Activated CD8-positive, alpha-beta memory T cell treated with anti-CD3 and anti-CD28 coated beads for 36 hours (primary cell): ENCODE results near the gene TAF11L10. TPM values are rescaled to one million over a fixed set of nuclear protein-coding genes. Genes with fewer than 3 reads are reported as not detected.
"Not testable (repeated sequence)": the region's sequence is repeated elsewhere in the genome, so short reads cannot be mapped to it uniquely, and the experiment has no call there.

Experiments used
- CTCF ChIA-PET: fragments of 350-600 bp; sonication (Branson Sonifier 250); formaldehyde crosslinking; loops from one replicate; lab custom pipeline; 2021; ENCODE audit warnings: antibody characterized with exemption; lab: Charles Lee
- POLR2A ChIA-PET: fragments of 350-600 bp; sonication (Branson Sonifier 250); formaldehyde crosslinking; loops from one replicate; lab custom pipeline; 2021; ENCODE audit warnings: antibody characterized with exemption; lab: Charles Lee
- total RNA-seq, 2 experiments: library from RNA; stranded (reverse); gene quantifications; one replicate each; pipeline ENCODE4 v1.2.3, GENCODE V29; 2021

Gene TAF11L10
- not detected for total RNA-seq

GRCh38 chr5:17597728-17598127 lies at the start of gene TAF11L10:
TAF11L10 (minus strand) TSS chr5:17597828.
- CTCF ChIA-PET, POLR2A ChIA-PET: not testable (repeated sequence)

GRCh38 chr5:17634160-17634559 lies 36.5 kb upstream of the TAF11L10 start, which contains the start of gene TAF11L14:
TAF11L14 (plus strand) TSS chr5:17634460.
- POLR2A ChIA-PET = no interaction called here
- CTCF ChIA-PET = no interaction called here

GRCh38 chr5:17631788-17632187 lies 34.2 kb upstream of the TAF11L10 start, which contains the start of gene TAF11L13:
TAF11L13 (plus strand) TSS chr5:17632088.
- CTCF ChIA-PET = not testable (repeated sequence)

GRCh38 chr5:17625686-17626085 lies 28.1 kb upstream of the TAF11L10 start:
- CTCF ChIA-PET = no interaction called here
- POLR2A ChIA-PET = no interaction called here

More at GRCh38 chr5:17631788-17632187, 34.2 kb upstream of the TAF11L10 start, which contains the start of gene TAF11L13:
- POLR2A ChIA-PET = not testable (repeated sequence)

- CTCF ChIA-PET = no interaction called here
- POLR2A ChIA-PET = no interaction called here
These were observed 23.0 kb upstream of the TAF11L10 start for GRCh38 chr5:17620627-17621026.

GRCh38 chr5:17619354-17619753 lies 21.7 kb upstream of the TAF11L10 start:
- ChIA-PET CTCF (no interaction called here), POLR2A (no interaction called here)

- ChIA-PET CTCF (no interaction called here), POLR2A (no interaction called here)
These were observed 17.4 kb upstream of the TAF11L10 start for GRCh38 chr5:17614872-17615605.

- POLR2A ChIA-PET, CTCF ChIA-PET: not testable (repeated sequence)
These were observed 12.5 kb upstream of the TAF11L10 start, which contains the start of gene TAF11L12 for GRCh38 chr5:17610092-17610491. TAF11L12 (plus strand) TSS chr5:17610392.

GRCh38 chr5:17607461-17607860 lies 9.8 kb upstream of the TAF11L10 start:
- POLR2A ChIA-PET, CTCF ChIA-PET: not testable (repeated sequence)

GRCh38 chr5:17604951-17605350 lies 7.3 kb upstream of the TAF11L10 start:
- POLR2A ChIA-PET = no interaction called here
- CTCF ChIA-PET = no interaction called here

- CTCF ChIA-PET, POLR2A ChIA-PET: not testable (repeated sequence)
These were observed 6.3 kb upstream of the TAF11L10 start, which contains the start of gene TAF11L11 for GRCh38 chr5:17603880-17604279. TAF11L11 (plus strand) TSS chr5:17604183.

- CTCF ChIA-PET = not testable (repeated sequence)
These were observed 3.4 kb downstream of the TAF11L10 start, which contains the start of gene TAF11L9 for GRCh38 chr5:17594255-17594654. TAF11L9 (minus strand) TSS chr5:17594394.

GRCh38 chr5:17590860-17591259 lies 6.8 kb downstream of the TAF11L10 start, which contains the start of gene TAF11L8:
TAF11L8 (minus strand) TSS chr5:17590960.
- CTCF ChIA-PET, POLR2A ChIA-PET: not testable (repeated sequence)

More at GRCh38 chr5:17594255-17594654, 3.4 kb downstream of the TAF11L10 start, which contains the start of gene TAF11L9:
- POLR2A ChIA-PET = not testable (repeated sequence)

GRCh38 chr5:17585658-17586057 lies 12.0 kb downstream of the TAF11L10 start, which contains the start of gene TAF11L7:
TAF11L7 (minus strand) TSS chr5:17585758.
- CTCF ChIA-PET, POLR2A ChIA-PET: not testable (repeated sequence)

Other genes starting within 250 kb of the TAF11L10 start
- gene TAF11L2, start 99.6 kb downstream of the TAF11L10 start, total RNA-seq = not detected
- not detected for gene TAF11L3, start 79.5 kb downstream of the TAF11L10 start, total RNA-seq
- not detected for gene TAF11L4, start 76.0 kb downstream of the TAF11L10 start, total RNA-seq
- not detected for gene TAF11L5, start 72.6 kb downstream of the TAF11L10 start, total RNA-seq
- not detected for gene TAF11L6, start 69.2 kb downstream of the TAF11L10 start, total RNA-seq
- gene TAF11L7, start 12.1 kb downstream of the TAF11L10 start, total RNA-seq = not detected
- not detected for gene TAF11L8, start 6.9 kb downstream of the TAF11L10 start, total RNA-seq
- not detected for gene TAF11L9, start 3.4 kb downstream of the TAF11L10 start, total RNA-seq
- gene TAF11L11, start 6.4 kb upstream of the TAF11L10 start, total RNA-seq = not detected
- gene TAF11L12, start 12.6 kb upstream of the TAF11L10 start, total RNA-seq = not detected
- not detected for gene TAF11L13, start 34.3 kb upstream of the TAF11L10 start, total RNA-seq
- not detected for gene TAF11L14, start 36.6 kb upstream of the TAF11L10 start, total RNA-seq